Progenitor cell of endocrine pancreas (in vitro differentiated cells): ENCODE data around the gene PTPRK. TPM values are rescaled to one million over a fixed set of nuclear protein-coding genes. Genes with fewer than 3 reads are reported as not detected.

Source experiments
- DNase-seq: peaks from one replicate; pipeline ENCODE4 v3.0.0; 2021; ENCODE audit warnings: low spot score; ENCODE audit not compliant: unreplicated experiment
- H3K27ac Mint-ChIP-seq: 2 replicates; pipeline ENCODE4 v1.8.0; 2021; ENCODE audit warnings: mild to moderate bottlenecking, moderate library complexity, mixed read lengths
- H3K27me3 Mint-ChIP-seq: 2 replicates; pipeline ENCODE4 v1.8.0; 2021; ENCODE audit warnings: mixed read lengths
- H3K36me3 Mint-ChIP-seq: 2 replicates; pipeline ENCODE4 v1.8.0; 2022; ENCODE audit warnings: mixed read lengths; ENCODE audit not compliant: insufficient read depth
- H3K4me1 Mint-ChIP-seq: 2 replicates; pipeline ENCODE4 v1.8.0; 2021; ENCODE audit warnings: low read depth, mixed read lengths
- H3K4me3 Mint-ChIP-seq: 2 replicates; pipeline ENCODE4 v1.8.0; 2021; ENCODE audit warnings: low read depth, mild to moderate bottlenecking, moderate library complexity, mixed read lengths
- H3K9me3 Mint-ChIP-seq: 2 replicates; pipeline ENCODE4 v1.8.0; 2021; ENCODE audit warnings: low read depth, mixed read lengths
- total RNA-seq: library from RNA; stranded (reverse); gene quantifications from 2 replicates; pipeline ENCODE4 v1.2.1, GENCODE V29; 2021
- TF ChIP-seq, protein P1 (sequence below): fragments of 200-600 bp; sonication (generic); IDR thresholded peaks from one replicate; pipeline ENCODE4 v1.5.0; 2021; ENCODE audit warnings: antibody characterized with exemption, mild to moderate bottlenecking; ENCODE audit not compliant: unreplicated experiment

PTPRK gene
- total RNA-seq, 1 donor from 2014 or later: 86.2 TPM

DNA sequence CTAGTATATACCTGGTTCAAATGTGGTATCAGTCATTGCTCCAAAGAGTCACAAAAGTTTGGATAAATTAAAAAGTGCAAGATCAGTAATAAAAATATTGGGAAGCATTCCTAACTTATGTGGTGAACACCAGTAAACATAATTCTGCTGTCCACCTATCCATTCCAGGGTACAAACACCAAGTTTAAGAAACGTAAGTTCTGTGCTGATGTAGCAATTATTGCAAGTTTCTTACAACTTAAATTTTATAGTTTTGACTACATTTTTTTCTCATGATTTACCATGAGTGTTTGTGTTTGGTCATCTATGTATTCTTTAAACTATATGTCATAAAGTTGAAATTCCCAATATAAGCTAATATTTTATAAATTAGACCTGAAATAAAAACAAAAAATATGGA is 364.6 kb downstream of the PTPRK start:
- DNase-seq: no peak
- no peak overlapping the region for H3K27ac Mint-ChIP-seq
- H3K27me3 Mint-ChIP-seq: no peaks in the 10 kb centered on the region
- peaks cover 1% of the 10 kb centered on the region for H3K4me1 Mint-ChIP-seq
- H3K9me3 Mint-ChIP-seq: no peaks in the 10 kb centered on the region
- H3K4me3 Mint-ChIP-seq: no peak overlapping the region
- TF ChIP-seq, protein P1, sequence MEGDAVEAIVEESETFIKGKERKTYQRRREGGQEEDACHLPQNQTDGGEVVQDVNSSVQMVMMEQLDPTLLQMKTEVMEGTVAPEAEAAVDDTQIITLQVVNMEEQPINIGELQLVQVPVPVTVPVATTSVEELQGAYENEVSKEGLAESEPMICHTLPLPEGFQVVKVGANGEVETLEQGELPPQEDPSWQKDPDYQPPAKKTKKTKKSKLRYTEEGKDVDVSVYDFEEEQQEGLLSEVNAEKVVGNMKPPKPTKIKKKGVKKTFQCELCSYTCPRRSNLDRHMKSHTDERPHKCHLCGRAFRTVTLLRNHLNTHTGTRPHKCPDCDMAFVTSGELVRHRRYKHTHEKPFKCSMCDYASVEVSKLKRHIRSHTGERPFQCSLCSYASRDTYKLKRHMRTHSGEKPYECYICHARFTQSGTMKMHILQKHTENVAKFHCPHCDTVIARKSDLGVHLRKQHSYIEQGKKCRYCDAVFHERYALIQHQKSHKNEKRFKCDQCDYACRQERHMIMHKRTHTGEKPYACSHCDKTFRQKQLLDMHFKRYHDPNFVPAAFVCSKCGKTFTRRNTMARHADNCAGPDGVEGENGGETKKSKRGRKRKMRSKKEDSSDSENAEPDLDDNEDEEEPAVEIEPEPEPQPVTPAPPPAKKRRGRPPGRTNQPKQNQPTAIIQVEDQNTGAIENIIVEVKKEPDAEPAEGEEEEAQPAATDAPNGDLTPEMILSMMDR: no peak
- no peaks in the 10 kb centered on the region for H3K36me3 Mint-ChIP-seq

DNA sequence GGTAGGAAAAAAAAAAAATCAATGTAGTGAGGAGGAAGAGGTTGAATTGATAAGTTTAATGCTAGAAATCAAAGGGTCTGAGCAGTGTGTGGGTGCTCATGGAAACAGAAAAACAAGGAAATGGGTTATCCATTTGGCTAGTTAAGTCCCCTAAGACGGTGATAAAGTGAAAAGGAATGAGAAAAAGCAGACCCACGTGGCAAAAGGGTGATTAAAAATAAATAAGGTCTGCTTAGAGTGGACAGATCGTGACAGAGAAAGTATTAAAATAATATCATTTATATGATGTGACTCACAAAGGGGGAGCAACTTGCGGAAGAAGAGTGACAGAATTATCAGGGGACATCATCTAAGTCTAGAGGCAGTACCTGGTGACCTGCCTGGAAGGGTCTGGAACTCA is 367.8 kb downstream of the PTPRK start:
- no peaks in the 10 kb centered on the region for H3K36me3 Mint-ChIP-seq
- no peaks in the 10 kb centered on the region for H3K27me3 Mint-ChIP-seq
- no peak overlapping the region for H3K27ac Mint-ChIP-seq
- H3K9me3 Mint-ChIP-seq: no peaks in the 10 kb centered on the region
- TF ChIP-seq, protein P1: no peak
- no peak for DNase-seq
- H3K4me1 Mint-ChIP-seq: peaks cover 1% of the 10 kb centered on the region
- H3K4me3 Mint-ChIP-seq: no peak overlapping the region

DNA sequence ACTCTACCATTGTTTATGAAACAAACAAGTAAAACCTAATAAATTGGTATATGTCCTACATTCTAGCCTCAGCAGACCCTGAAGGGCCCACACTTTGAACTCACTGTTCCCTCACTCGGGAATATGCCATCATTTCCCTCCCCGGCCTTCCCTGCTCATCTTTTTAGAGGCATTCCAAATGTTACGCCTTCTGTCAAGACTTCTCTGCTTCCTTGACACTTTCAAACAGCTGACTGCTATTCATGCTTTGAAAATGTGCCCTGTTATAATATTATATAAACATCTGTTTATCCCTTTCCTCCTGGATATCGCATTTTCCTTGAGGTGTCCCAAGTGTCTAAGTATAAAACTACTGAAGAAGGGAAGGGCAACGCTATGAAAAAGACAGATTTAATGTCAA is 370.0 kb downstream of the PTPRK start:
- Mint-ChIP-seq H3K36me3 (no peaks in the 10 kb centered on the region), H3K4me3 (no peak overlapping the region), H3K9me3 (no peaks in the 10 kb centered on the region), H3K27me3 (no peaks in the 10 kb centered on the region), H3K27ac (no peak overlapping the region), H3K4me1 (peaks cover 1% of the 10 kb centered on the region)
- TF ChIP-seq, protein P1: no peak
- no peak for DNase-seq

GRCh38 chr6:128149796-128150195 is 370.6 kb downstream of the PTPRK start:
- TF ChIP-seq, protein P1: no peak
- no peak for DNase-seq
- H3K4me1 Mint-ChIP-seq: peaks cover 2% of the 10 kb centered on the region
- H3K4me3 Mint-ChIP-seq: no peak overlapping the region
- no peaks in the 10 kb centered on the region for H3K9me3 Mint-ChIP-seq
- no peaks in the 10 kb centered on the region for H3K36me3 Mint-ChIP-seq
- H3K27me3 Mint-ChIP-seq: no peaks in the 10 kb centered on the region
- peak overlapping the region; percentile 11 for H3K27ac Mint-ChIP-seq

GRCh38 chr6:128144320-128144719 is 376.1 kb downstream of the PTPRK start:
- Mint-ChIP-seq H3K36me3 (no peaks in the 10 kb centered on the region), H3K4me1 (peaks cover 9% of the 10 kb centered on the region), H3K9me3 (no peaks in the 10 kb centered on the region), H3K27me3 (no peaks in the 10 kb centered on the region), H3K27ac (no peak overlapping the region), H3K4me3 (no peak overlapping the region)
- TF ChIP-seq, protein P1: no peak
- no peak for DNase-seq
